Measurements from ENCODE around the gene CFDP1. TPM values are rescaled to one million over a fixed set of nuclear protein-coding genes. Genes with fewer than 3 reads are reported as not detected.
"Not testable (repeated sequence)": the region's sequence is repeated elsewhere in the genome, so short reads cannot be mapped to it uniquely, and the experiment has no call there.

CFDP1 gene
- total RNA-seq, 6 experiments from 2014 or later, result 23.9 to 43.3 (median 36.0) TPM

- Histone ChIP-seq H3K9me3 (no peaks in the 10 kb centered on the region), H3K27ac (no peak overlapping the region), H3K4me1 (no peaks in the 10 kb centered on the region), H3K4me3 (no peak overlapping the region), H3K27me3 (no peaks in the 10 kb centered on the region), H3K36me3 (no peaks in the 10 kb centered on the region)
- no peak for TF ChIP-seq CTCF (IDR thresholded peaks at IDR 0.05)
- no peak for TF ChIP-seq POLR2A (IDR thresholded peaks at IDR 0.05)
- WGBS (ENCODE audit: insufficient coverage, low coverage, low lambda C conversion rate, missing lambda C conversion rate), result 89% methylated on average over 9 of the region's 17 CpGs
- intact Hi-C loops (cut with DNase I), result loop anchor here (5.0 to 10.0 kb wide), 2 partner anchors 79 to 292 kb away; no protein-coding TSS in a partner anchor
- ATAC-seq, result no peak
- peak in 1 of 3 donors; percentile 21 for DNase-seq
Observed at GRCh38 chr16:75472908-75473877, 39.9 kb upstream of the CFDP1 start.

GRCh38 chr16:75471723-75472633 is 38.7 kb upstream of the CFDP1 start:
- Histone ChIP-seq H3K36me3 (no peaks in the 10 kb centered on the region), H3K4me1 (no peaks in the 10 kb centered on the region), H3K27me3 (no peaks in the 10 kb centered on the region), H3K4me3 (no peak overlapping the region), H3K9me3 (no peaks in the 10 kb centered on the region), H3K27ac (no peak overlapping the region)
- intact Hi-C loops (cut with DNase I), result loop anchor here (5.0 to 10.0 kb wide), 2 partner anchors 80 to 293 kb away; no protein-coding TSS in a partner anchor
- peak; percentile 97 to 99 (median 98) for ATAC-seq
- WGBS (ENCODE audit: insufficient coverage, low coverage, low lambda C conversion rate, missing lambda C conversion rate), result 9% methylated on average over 9 of the region's 10 CpGs
- peak; percentile 36 to 64 (median 51) for DNase-seq
- TF ChIP-seq CTCF (IDR thresholded peaks at IDR 0.05) (peak; percentile 59 to 78 (median 74)), POLR2A (IDR thresholded peaks at IDR 0.05) (no peak)

- peaks cover 0 to 7% (median 0%) of the 10 kb centered on the region in 4 donors for H3K4me1 ChIP-seq
- DNase-seq (peak in 1 of 3 donors; percentile 11), ATAC-seq (no peak)
- H3K36me3 ChIP-seq, result no peaks in the 10 kb centered on the region
- H3K9me3 ChIP-seq, result no peaks in the 10 kb centered on the region
- H3K27ac ChIP-seq, result no peak overlapping the region
- intact Hi-C loops (cut with DNase I), result no loop called here
- TF ChIP-seq CTCF (IDR thresholded peaks at IDR 0.05), result no peak
- no peak for TF ChIP-seq POLR2A (IDR thresholded peaks at IDR 0.05)
- WGBS (ENCODE audit: insufficient coverage, low coverage, low lambda C conversion rate, missing lambda C conversion rate), result 75% methylated on average over 2 of the region's 2 CpGs
- H3K27me3 ChIP-seq, result no peaks in the 10 kb centered on the region
- H3K4me3 ChIP-seq, result no peak overlapping the region
Observed at GRCh38 chr16:75466760-75467159, 33.5 kb upstream of the CFDP1 start.

- intact Hi-C loops (cut with DNase I), result no loop called here
- TF ChIP-seq CTCF (IDR thresholded peaks at IDR 0.05), result peak; percentile 100
- peak; percentile 97 for TF ChIP-seq POLR2A (IDR thresholded peaks at IDR 0.05)
- ATAC-seq (peak; percentile 94 to 97 (median 96)), DNase-seq (peak; percentile 99 to 100 (median 100))
- H3K36me3 ChIP-seq, result no peaks in the 10 kb centered on the region
- peak within 1 kb of the TSS; percentile 87 to 99 (median 96) for H3K27ac ChIP-seq
- H3K9me3 ChIP-seq, result no peaks in the 10 kb centered on the region
- peaks cover 0 to 7% (median 0%) of the 10 kb centered on the region in 4 donors for H3K4me1 ChIP-seq
- H3K27me3 ChIP-seq, result no peaks in the 10 kb centered on the region
- 0% methylated on average over 16 of the region's 89 CpGs for WGBS (ENCODE audit: insufficient coverage, low coverage, low lambda C conversion rate, missing lambda C conversion rate)
- H3K4me3 ChIP-seq, result peak within 1 kb of the TSS; percentile 86 to 97 (median 96)
Observed at GRCh38 chr16:75464122-75464918, 31.0 kb upstream of the CFDP1 start, which contains the start of gene TMEM170A. Gene TMEM170A, minus strand, starts transcription at chr16:75464689. Its CDS starts 89 bp downstream, at chr16:75464600.

GRCh38 chr16:75463389-75464121 is 30.3 kb upstream of the CFDP1 start:
- H3K4me3 ChIP-seq, result peak overlapping the region; percentile 86 to 97 (median 96)
- peak; percentile 7 to 65 (median 40) for ATAC-seq
- DNase-seq, result peak; percentile 61 to 77 (median 77)
- H3K27ac ChIP-seq, result peak overlapping the region; percentile 87 to 99 (median 96)
- H3K36me3 ChIP-seq; H3K4me1 ChIP-seq; intact Hi-C loops (cut with DNase I); H3K27me3 ChIP-seq; H3K9me3 ChIP-seq: not testable (repeated sequence)
- WGBS (ENCODE audit: insufficient coverage, low coverage, low lambda C conversion rate, missing lambda C conversion rate), result 0% methylated on average over 14 of the region's 39 CpGs
